SK-N-MC (cell line): Measurements from ENCODE around the gene CALY.

Source experiments
- EZH2 ChIP-seq: fragments of 200-600 bp; sonication (generic); IDR thresholded peaks from one replicate; pipeline ENCODE4 v1.6.1; 2017; ENCODE audit warnings: antibody characterized with exemption
- FOXP2 ChIP-seq: optimal IDR thresholded peaks from 2 replicates; pipeline ENCODE3; 2011; ENCODE audit warnings: mild to moderate bottlenecking, moderate library complexity; ENCODE audit not compliant: insufficient read depth; ENCODE audit errors: extremely low read length, control extremely low read depth
- POLR2AphosphoS5 ChIP-seq: IDR thresholded peaks from 2 replicates; pipeline ENCODE4 v1.6.1; 2012; ENCODE audit warnings: mild to moderate bottlenecking, low read depth, low read length, borderline replicate concordance

- TF ChIP-seq POLR2AphosphoS5 (no peak), EZH2 (no peak), FOXP2 (no peak)
Observed at GRCh38 chr10:133309720-133310398, 26.8 kb downstream of the CALY start.
